ENCODE data around the gene MDGA2.
"Not testable (repeated sequence)": the region's sequence is repeated elsewhere in the genome, so short reads cannot be mapped to it uniquely, and the experiment has no call there.

The MDGA2 gene

GRCh38 chr14:47235619-47236018, 439.8 kb downstream of the MDGA2 start:
- no peak for DNase-seq (ENCODE audit: low spot score)

DNA sequence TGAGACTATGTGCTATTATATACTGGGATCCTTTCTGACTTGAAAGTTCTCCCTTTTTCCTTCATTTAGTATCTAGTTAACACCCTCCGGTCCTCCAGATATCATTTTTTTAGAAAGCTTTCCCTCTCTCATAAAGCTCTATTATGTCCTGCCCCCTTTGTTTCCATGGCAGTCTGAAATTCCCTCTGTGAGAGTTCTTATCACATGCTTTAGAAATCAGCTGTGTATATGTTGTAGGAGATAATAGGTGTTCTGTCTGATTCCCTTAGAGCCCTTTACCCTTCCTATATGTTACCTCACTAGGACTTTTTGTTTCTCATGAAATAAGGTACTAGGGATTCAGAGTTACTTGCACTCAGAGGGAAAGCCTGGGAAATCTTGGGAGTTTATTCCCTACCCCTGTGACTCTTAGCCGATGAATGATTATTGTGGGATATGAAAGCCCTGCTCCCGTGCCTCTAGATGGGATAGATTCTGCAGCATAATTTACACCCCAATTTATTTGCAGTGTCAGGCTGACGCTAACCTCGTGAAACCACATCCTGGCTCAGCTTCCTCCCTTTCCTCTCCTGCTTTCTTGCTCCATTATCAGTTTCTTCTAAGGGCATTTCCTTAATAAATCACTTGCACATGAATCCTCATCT, 448.4 kb downstream of the MDGA2 start:
- no peak for DNase-seq (ENCODE audit: low spot score)

DNA sequence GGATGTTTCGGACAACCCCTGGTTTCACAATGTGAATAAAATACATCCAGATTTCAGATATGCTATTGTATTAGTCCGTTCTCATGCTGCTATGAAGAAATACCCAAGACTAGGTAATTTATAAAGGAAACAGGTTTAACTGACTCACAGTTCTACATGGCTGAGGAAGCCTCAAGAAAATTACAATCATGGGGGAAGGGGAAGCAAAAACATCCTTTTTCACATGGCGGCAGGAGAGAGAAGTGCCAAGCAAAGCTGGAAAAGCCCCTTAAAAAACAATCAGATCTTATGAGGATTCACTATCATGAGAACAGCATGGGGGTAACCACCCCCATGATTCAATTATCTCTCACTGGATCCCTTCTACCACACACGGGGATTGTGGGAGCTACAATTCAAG, 451.7 kb downstream of the MDGA2 start:
- no peak for DNase-seq (ENCODE audit: low spot score)

- DNase-seq (ENCODE audit: low spot score), result no peak
These were observed 455.3 kb downstream of the MDGA2 start for GRCh38 chr14:47220096-47220495.

DNA sequence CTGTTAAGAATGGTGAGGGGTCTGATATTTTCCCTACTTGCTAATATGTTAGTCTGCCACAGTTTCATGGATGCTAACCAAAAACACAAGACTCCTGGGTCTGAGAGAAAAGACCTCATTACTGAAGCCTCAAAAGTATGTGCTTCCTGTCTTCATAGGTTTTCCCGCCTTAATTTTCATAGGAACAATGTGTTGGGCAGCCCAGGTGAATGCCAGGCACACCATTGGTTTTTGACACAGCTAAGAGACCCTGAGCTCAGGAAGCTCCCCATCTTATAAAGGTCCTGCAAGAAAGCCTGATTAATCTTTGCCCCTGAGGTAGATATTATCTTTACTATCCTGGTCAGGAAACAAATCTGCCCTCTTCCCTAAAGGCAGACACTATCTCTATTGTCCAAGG, 464.1 kb downstream of the MDGA2 start:
- no peak for DNase-seq (ENCODE audit: low spot score)

GRCh38 chr14:47210099-47210498, 465.3 kb downstream of the MDGA2 start:
- DNase-seq (ENCODE audit: low spot score), result no peak

DNA sequence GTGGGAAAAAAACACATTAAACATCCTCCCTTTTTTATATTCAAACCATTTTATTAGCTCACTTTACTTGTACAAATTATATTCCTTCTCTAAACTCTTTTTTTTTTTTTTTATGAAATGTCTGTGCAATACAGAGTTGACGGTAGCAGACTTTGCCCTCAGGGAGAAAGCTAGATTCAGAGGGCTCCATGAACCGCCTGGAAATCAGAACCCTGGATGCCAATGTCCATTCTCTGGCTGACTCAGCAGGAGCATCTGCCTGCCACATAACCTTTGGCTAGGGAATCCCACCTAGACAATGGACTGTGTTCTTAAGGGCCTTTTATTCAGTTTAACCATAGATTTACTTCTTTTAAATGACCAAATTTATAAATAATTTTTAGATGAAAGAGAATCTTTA, 467.0 kb downstream of the MDGA2 start:
- DNase-seq (ENCODE audit: low spot score), result peak; percentile 4

DNA sequence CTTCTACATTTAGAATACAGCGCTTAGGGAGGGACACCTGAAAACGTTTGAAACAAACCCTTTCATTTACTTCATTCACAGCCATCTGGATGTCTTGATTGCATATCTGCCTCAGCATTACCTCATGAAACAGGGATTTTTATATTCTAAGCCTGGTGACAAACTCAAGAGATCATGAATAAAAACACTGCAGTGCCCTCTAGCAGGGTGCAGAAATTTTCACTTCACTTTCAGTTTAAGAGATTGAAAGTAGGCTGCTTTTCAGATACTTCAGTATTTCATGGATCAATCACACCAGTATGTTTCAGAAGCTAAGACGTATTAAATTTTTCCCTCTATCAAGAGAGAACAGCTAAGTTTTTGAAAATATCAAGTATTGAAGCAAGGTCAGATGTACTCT, 467.8 kb downstream of the MDGA2 start:
- peak; percentile 2 for DNase-seq (ENCODE audit: low spot score)

GRCh38 chr14:47200740-47201139, 474.7 kb downstream of the MDGA2 start:
- no peak for DNase-seq (ENCODE audit: low spot score)

DNA sequence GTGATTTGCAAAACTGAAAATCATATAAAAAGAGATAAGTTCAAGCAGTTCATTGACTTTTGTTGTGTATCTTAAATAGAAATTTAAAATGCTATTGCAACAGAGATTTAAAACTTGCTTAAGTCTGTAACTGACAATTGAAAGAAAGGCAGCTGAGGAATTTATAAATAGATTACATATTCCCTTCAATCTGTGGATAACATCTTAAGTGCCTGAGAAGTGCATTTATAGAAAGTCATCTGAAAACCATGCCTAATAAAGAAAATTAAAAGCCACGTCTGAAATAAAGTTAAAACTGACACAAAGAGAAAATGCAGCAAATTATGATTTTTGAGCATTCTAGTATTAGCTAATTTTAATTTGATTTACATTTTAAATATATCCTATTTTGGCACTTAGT, 479.8 kb downstream of the MDGA2 start:
- no peak for DNase-seq (ENCODE audit: low spot score)

DNA sequence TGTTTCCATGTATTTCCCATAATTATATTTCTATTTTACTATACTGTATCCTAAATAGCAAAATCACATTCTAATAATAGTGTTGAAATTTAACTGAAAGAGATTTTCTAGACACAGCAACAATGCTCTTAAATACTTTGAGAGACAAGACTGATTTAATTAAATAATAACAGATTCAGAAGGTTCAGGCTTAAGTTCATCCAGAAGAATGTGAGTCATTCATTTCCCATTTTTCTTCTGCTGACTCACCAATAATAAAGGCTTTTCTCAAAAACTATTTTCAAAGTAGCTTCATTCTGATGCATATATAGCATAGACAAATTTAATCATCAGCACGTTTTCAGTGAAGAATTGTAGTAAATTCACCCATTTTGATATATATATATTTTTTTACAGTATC, 481.4 kb downstream of the MDGA2 start:
- DNase-seq (ENCODE audit: low spot score), result no peak

- not testable (repeated sequence) for DNase-seq (ENCODE audit: low spot score)
These were observed 483.2 kb downstream of the MDGA2 start for GRCh38 chr14:47192203-47192602.

GRCh38 chr14:47191700-47192099, 483.7 kb downstream of the MDGA2 start:
- no peak for DNase-seq (ENCODE audit: low spot score)

- DNase-seq (ENCODE audit: low spot score), result no peak
These were observed 485.4 kb downstream of the MDGA2 start for GRCh38 chr14:47189911-47190484.

DNA sequence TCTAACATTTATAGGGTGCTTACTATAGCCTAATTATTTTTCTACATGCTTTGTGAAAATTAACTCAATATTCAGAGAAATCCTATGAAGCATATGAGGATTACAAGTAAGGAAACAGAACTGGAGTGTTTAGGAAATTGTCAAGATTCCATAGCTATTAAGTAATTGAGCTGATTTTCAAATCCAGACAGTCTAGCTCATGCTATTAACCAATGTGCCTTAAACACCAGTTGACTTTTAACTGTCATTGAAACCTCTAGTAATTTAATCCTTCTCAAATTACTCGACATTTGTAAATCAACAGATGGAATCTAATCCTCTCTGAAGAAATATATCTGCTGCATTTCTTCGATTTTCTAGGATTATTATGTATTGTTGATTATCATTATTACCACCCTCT, 488.9 kb downstream of the MDGA2 start:
- no peak for DNase-seq (ENCODE audit: low spot score)

DNA sequence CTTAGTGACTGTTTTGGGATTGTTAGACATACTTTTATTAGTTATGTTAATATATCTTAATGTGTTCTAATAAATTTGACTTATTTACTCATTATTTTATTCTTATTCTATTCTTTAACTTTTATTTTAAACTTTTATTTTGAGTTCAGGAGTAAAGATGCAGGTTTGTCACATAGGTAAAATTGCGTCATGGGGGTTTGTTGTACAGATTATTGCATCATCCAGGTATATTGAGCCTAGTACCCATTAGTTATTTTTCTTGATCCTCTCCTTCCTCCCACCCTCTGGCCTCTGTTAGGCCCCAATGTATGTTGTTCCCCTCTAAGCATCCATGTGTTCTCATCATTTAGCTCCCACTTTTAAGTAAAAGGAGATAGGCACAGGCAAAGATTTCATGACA, 495.5 kb downstream of the MDGA2 start:
- DNase-seq (ENCODE audit: low spot score), result no peak

DNA sequence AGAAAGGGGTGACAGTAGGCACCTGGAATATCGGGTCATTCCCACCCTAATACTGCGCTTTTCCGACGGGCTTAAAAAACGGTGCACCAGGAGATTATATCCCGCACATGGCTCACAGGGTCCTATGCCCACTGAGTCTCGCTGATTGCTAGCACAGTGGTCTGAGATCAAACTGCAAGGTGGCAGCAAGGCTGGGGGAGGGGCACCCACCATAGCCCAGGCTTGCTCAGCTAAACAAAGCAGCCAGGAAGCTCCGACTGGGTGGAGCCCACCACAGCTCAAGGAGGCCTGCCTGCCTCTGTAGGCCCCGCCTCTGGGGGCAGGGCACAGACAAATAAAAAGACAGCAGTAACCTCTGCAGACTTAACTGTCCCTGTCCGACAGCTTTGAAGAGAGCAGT, 503.5 kb downstream of the MDGA2 start:
- DNase-seq (ENCODE audit: low spot score), result not testable (repeated sequence)

DNA sequence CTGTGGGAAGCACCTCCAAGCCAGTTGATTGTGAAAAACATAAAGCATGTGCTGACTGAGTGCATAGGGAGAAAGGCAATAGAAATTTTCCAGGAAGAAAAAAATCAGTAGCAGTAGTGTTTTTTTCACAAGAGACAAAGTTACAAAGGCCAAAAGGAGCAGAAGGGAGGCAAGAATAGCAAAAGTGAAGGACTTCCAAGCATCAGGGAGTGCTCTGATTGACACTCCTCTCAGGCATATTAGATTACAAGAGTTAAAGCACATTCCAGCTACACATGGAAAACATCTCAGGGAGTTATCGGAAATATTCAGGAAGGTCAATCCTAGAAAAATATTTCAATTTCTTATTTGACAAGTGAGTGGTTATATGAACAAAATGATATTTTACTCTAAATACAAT, 508.0 kb downstream of the MDGA2 start:
- DNase-seq (ENCODE audit: low spot score), result no peak

GRCh38 chr14:47155395-47155794, 520.0 kb downstream of the MDGA2 start:
- no peak for DNase-seq (ENCODE audit: low spot score)

DNA sequence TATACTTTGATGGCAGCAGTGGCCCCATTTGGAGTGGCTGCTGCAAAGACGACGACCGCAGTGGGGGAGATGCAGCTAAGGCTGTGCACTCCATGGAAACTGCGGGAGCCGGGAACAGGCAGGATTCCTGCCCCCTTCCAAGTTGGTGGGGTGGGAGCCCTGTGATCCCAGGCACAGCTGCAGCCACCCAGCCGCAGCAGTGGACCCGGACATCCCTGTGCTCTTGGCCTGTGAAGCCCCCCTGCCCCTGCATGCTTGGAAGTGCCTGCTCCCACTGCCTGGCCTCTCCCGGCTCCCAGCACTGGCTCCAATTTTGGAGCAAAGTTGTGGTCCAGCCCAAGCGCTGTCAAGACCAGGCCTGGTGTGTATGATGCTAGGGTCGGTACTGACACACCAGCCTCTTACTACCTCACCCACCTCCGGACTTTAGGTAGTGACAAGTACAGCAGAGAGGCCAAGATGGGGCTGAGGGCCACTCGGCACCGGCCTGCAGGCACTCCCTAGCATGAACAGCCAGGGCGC, 521.1 kb downstream of the MDGA2 start:
- no peak for DNase-seq (ENCODE audit: low spot score)

DNA sequence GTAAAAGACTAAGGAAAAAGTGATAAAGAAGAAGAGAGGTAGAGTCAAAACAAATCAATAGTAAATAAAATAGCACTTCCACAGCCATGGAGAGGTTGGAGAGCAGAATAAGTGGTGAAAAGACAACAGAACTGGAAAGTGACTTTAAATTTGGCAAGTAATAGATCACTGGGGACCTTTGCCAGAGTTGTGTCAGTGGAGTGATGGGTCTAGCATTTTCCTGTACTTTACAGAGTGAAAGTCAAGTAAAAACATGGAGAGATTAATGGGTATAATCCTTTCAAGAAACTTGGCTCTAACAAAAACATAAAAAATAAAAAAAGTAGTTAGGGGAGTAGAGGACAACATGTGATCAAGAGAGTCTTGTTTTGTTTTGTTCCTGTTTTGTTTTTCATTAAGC, 521.7 kb downstream of the MDGA2 start:
- no peak for DNase-seq (ENCODE audit: low spot score)

DNA sequence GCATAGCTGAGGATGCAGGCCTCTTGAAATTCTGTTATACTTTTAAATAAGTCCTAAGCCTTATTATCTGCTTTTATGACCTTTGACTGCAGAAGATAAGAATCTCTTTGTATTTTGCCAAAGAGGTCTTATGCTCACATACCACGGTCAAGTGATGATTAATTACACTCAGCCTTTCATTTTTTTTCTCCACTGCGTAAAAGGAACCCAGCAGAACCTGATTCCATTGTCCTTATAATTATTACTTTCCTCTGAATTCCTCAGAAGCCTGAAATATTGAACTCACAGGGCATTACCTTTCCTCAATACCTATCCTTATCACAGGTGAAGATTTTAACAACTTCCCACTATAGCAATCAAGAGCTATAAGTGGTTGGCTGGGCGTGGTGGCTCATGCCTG, 525.1 kb downstream of the MDGA2 start:
- DNase-seq (ENCODE audit: low spot score), result no peak

DNA sequence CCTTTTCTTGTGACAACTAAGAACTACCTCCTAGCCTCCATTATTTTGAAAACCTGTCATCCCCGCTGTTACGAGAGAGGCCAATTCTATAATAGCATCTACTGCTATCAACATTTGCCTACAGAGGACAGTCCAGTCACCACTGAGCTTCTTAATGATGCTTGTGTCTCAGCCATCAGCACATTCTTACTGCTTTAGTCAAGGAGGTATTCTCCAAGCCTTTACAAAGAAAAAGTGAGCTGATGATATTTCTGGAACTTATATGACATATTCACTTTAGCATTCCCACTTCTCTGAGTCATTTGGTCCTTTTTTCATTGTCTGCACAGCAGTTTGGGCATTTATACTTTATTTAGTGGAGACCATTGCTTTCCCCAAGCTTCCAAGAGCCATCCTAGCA, 526.1 kb downstream of the MDGA2 start:
- no peak for DNase-seq (ENCODE audit: low spot score)

- DNase-seq (ENCODE audit: low spot score), result no peak
These were observed 526.7 kb downstream of the MDGA2 start for GRCh38 chr14:47148686-47149085.
